Measurements from ENCODE around the gene AKIP1.
"Not testable (repeated sequence)": the region's sequence is repeated elsewhere in the genome, so short reads cannot be mapped to it uniquely, and the experiment has no call there.

Gene AKIP1

GRCh38 chr11:8926236-8926635 lies 15.2 kb downstream of the AKIP1 start:
- Histone ChIP-seq H3K9ac (ENCODE audit: low read length) (no peak overlapping the region), H3K9me3 (ENCODE audit: control insufficient read depth, low read length) (no peaks in the 10 kb centered on the region), H3K4me1 (ENCODE audit: control insufficient read depth, insufficient read depth, low read length) (no peaks in the 10 kb centered on the region), H3K27me3 (ENCODE audit: control insufficient read depth, insufficient read depth, low read length) (no peaks in the 10 kb centered on the region), H3K36me3 (ENCODE audit: control insufficient read depth, insufficient read depth, low read length) (no peaks in the 10 kb centered on the region), H3K4me3 (ENCODE audit: low read length) (no peak overlapping the region)

- no peaks in the 10 kb centered on the region for H3K27me3 ChIP-seq (ENCODE audit: control insufficient read depth, insufficient read depth, low read length)
- no peak overlapping the region for H3K4me3 ChIP-seq (ENCODE audit: low read length)
- no peaks in the 10 kb centered on the region for H3K4me1 ChIP-seq (ENCODE audit: control insufficient read depth, insufficient read depth, low read length)
- no peaks in the 10 kb centered on the region for H3K36me3 ChIP-seq (ENCODE audit: control insufficient read depth, insufficient read depth, low read length)
- H3K9me3 ChIP-seq (ENCODE audit: control insufficient read depth, low read length) = no peaks in the 10 kb centered on the region
- no peak overlapping the region for H3K9ac ChIP-seq (ENCODE audit: low read length)
Observed at GRCh38 chr11:8927233-8927632, 16.2 kb downstream of the AKIP1 start.

- H3K27me3 ChIP-seq (ENCODE audit: control insufficient read depth, insufficient read depth, low read length) = no peaks in the 10 kb centered on the region
- no peak overlapping the region for H3K9ac ChIP-seq (ENCODE audit: low read length)
- H3K9me3 ChIP-seq (ENCODE audit: control insufficient read depth, low read length) = no peaks in the 10 kb centered on the region
- no peak overlapping the region for H3K4me3 ChIP-seq (ENCODE audit: low read length)
- no peaks in the 10 kb centered on the region for H3K36me3 ChIP-seq (ENCODE audit: control insufficient read depth, insufficient read depth, low read length)
- no peaks in the 10 kb centered on the region for H3K4me1 ChIP-seq (ENCODE audit: control insufficient read depth, insufficient read depth, low read length)
Observed at GRCh38 chr11:8928205-8928604, 17.2 kb downstream of the AKIP1 start.

DNA sequence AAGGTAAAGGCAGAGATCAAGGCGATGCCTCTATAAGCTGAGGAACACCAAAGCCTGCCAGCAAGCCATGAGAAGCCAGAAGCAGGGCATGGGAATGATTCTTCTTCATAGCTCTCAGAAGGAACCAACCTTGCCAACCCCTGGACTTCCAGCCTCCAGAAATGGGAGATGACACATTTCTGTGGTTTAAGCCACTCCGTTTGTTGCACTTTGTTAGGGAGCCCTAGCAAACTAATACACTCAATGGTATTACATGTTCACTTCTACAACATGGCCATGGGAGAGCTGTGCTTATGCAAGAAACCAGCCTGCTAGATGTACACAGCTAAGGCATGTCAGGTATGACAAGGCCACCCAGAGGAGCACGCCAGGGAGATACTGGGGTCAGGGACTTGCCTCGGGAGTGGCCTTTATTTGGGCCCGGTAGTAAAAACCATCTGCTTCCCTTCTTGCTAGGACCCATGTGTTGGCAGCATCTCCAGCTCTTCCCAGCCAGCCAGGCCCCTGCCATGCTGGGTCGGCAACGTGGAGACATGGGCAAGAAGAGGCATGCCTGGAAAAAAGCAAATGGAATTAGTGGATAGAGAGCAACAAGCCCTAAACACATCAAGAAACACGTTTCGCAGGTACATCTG lies 18.1 kb downstream of the AKIP1 start:
- Histone ChIP-seq H3K4me1 (ENCODE audit: control insufficient read depth, insufficient read depth, low read length) (no peaks in the 10 kb centered on the region), H3K27me3 (ENCODE audit: control insufficient read depth, insufficient read depth, low read length) (no peaks in the 10 kb centered on the region), H3K36me3 (ENCODE audit: control insufficient read depth, insufficient read depth, low read length) (no peaks in the 10 kb centered on the region), H3K9ac (ENCODE audit: low read length) (no peak overlapping the region), H3K9me3 (ENCODE audit: control insufficient read depth, low read length) (no peaks in the 10 kb centered on the region), H3K4me3 (ENCODE audit: low read length) (no peak overlapping the region)

DNA sequence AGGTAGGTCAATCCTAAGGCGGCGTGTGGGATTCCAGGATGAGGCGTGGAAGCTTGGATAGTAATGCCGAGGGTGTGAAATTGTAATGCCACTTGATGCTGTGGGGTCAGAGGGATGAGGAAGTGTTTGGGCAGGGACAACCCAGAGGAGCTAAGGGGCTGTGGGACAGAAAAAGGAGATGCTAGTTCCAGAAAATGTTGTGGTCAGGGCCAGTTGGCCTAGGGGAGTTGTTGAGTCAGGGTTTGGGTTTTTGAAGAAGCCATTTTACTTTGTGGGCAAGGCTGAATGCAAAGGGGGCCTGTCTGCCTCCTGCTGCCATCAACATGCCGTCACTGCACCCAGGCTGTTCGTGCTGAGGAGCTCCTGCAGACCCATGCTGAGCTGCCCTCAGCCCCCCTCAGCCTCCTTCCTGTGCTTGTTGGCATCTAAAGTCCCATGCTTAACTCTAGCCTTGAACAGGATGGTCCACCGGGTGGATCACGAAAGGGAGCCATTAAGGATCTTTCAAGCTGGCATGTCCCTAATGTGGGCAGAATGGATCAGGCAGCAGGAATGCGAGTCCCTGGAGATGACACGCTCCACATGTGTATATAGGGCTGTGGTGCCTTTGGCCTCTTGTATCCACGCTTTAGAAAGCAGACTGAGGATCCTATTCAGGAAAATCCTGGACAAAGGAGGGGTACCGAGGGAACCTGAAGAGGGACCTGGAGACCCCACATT lies 19.6 kb downstream of the AKIP1 start:
- Histone ChIP-seq H3K9ac (ENCODE audit: low read length) (no peak overlapping the region), H3K4me3 (ENCODE audit: low read length) (no peak overlapping the region), H3K36me3 (ENCODE audit: control insufficient read depth, insufficient read depth, low read length) (no peaks in the 10 kb centered on the region), H3K27me3 (ENCODE audit: control insufficient read depth, insufficient read depth, low read length) (no peaks in the 10 kb centered on the region), H3K9me3 (ENCODE audit: control insufficient read depth, low read length) (no peaks in the 10 kb centered on the region), H3K4me1 (ENCODE audit: control insufficient read depth, insufficient read depth, low read length) (no peaks in the 10 kb centered on the region)

DNA sequence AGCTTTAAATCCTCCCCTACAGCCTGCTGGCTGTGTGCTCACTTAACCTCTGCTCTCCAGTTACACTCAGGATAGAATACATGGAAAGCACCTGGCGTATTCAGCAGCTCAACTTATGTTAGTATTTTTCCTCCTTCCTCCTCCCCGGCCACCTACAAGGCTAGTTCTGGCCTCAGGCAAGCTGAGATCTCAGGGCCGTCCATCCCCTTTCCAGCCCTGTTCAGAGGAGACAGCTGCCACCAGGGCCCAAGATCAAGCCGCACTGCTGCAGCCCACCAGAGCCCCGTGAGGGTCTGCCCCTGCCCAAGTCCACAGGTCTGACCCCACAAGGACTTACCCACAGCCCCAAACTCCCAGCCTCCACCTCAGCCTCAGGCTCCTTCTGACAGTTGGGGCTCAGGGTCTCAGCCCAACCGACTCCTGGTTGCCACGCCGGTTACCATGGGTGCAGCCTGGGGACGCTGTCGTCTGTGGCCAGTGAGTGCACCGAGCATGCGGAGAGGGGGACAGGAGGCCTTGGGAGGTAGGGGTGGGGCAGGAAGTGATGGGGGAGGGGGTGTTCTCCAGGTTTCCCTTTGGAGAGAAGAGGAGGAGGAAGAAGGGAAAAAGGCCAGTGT lies 21.7 kb downstream of the AKIP1 start, which contains the start of gene C11orf16:
C11orf16 (minus strand) TSS at position 384 of the 617 bp plus-strand sequence. CDS start 639 bp downstream, outside the sequence.
- Histone ChIP-seq H3K27me3 (ENCODE audit: control insufficient read depth, insufficient read depth, low read length) (no peaks in the 10 kb centered on the region), H3K36me3 (ENCODE audit: control insufficient read depth, insufficient read depth, low read length) (no peaks in the 10 kb centered on the region), H3K4me1 (ENCODE audit: control insufficient read depth, insufficient read depth, low read length) (no peaks in the 10 kb centered on the region), H3K9ac (ENCODE audit: low read length) (no peak within 1 kb of the TSS), H3K9me3 (ENCODE audit: control insufficient read depth, low read length) (no peaks in the 10 kb centered on the region), H3K4me3 (ENCODE audit: low read length) (no peak within 1 kb of the TSS)

DNA sequence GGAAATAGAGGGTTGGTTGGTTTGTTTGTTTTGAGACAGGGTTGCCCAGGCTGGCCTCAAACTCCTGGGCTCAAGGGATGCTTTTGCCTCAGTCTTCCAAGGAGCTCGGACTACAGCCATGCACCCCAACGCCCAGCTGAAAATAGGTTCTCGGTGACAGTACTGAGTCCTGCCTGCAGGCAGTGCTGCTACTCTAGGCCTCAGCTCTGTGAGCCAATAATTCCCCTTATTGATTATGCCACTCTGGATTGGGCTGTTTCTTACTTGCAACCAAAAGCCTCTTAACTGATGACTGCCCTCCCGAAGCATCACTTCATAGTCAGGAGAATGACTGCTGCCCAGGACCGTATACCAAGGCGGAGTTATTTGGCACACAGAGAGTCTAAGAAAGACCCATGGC lies 22.9 kb downstream of the AKIP1 start:
- Histone ChIP-seq H3K9ac (ENCODE audit: low read length) (no peak overlapping the region), H3K4me1 (ENCODE audit: control insufficient read depth, insufficient read depth, low read length) (no peaks in the 10 kb centered on the region), H3K4me3 (ENCODE audit: low read length) (no peak overlapping the region), H3K36me3 (ENCODE audit: control insufficient read depth, insufficient read depth, low read length) (no peaks in the 10 kb centered on the region), H3K9me3 (ENCODE audit: control insufficient read depth, low read length) (no peaks in the 10 kb centered on the region), H3K27me3 (ENCODE audit: control insufficient read depth, insufficient read depth, low read length) (no peaks in the 10 kb centered on the region)

DNA sequence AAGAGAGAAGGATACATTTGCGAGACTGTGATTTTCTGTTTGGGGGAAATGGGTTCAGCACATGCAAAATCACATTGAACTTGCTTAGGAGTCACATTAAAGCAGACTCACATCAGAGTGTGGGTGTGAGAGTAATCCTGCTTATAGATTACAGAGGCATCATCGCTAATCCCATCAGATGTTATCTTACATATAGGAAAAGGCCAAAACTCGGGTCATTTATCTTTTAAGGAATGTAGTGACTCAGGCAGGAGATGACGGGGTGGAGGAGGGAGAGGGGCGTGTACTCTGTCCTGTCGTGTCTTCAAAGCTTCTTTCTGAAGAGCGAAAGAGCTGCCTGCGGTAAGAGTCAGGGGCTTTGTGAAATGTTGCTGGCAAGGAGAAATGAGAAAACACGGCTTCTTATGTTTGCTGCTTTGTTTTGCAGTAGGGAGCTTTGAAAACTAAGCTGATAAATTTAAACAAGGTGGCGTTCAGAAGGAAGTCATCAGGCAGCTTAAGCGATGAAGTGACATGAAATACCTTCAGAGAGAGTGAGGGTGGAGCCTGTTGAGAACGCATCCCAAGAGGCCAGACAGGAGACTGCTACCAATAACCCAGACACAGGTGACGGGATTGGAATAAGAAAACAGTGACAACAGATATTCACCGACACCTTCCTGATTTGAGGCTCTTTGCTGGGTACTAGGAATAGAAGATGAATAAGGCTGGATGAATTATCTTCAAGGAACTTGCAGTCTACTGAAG lies 23.9 kb downstream of the AKIP1 start:
- Histone ChIP-seq H3K36me3 (ENCODE audit: control insufficient read depth, insufficient read depth, low read length) (no peaks in the 10 kb centered on the region), H3K9ac (ENCODE audit: low read length) (no peak overlapping the region), H3K4me3 (ENCODE audit: low read length) (no peak overlapping the region), H3K9me3 (ENCODE audit: control insufficient read depth, low read length) (no peaks in the 10 kb centered on the region), H3K27me3 (ENCODE audit: control insufficient read depth, insufficient read depth, low read length) (no peaks in the 10 kb centered on the region), H3K4me1 (ENCODE audit: control insufficient read depth, insufficient read depth, low read length) (no peaks in the 10 kb centered on the region)

GRCh38 chr11:8935789-8936188 lies 24.8 kb downstream of the AKIP1 start:
- H3K4me1 ChIP-seq (ENCODE audit: control insufficient read depth, insufficient read depth, low read length); H3K9me3 ChIP-seq (ENCODE audit: control insufficient read depth, low read length); H3K4me3 ChIP-seq (ENCODE audit: low read length); H3K36me3 ChIP-seq (ENCODE audit: control insufficient read depth, insufficient read depth, low read length); H3K27me3 ChIP-seq (ENCODE audit: control insufficient read depth, insufficient read depth, low read length); H3K9ac ChIP-seq (ENCODE audit: low read length): not testable (repeated sequence)

DNA sequence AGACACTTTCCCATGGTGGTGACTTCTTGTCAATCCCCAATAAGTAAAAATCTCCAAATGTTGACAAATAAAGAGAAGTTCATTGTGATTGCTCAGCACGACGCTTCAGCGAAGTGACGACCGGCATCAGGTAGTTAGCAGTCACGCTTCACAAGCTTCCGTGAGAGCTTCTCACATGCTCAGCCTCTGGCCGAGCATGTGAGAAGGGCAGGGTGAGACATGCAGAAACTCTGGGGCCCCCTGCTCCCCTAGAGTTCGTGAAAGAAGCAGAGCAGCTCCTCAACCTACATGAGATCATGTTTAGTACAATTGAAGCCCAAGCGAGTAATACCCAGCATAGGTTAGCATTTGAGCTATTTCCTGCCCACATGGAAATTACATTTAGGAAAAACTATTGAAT lies 26.2 kb downstream of the AKIP1 start:
- Histone ChIP-seq H3K4me3 (ENCODE audit: low read length) (no peak overlapping the region), H3K36me3 (ENCODE audit: control insufficient read depth, insufficient read depth, low read length) (no peaks in the 10 kb centered on the region), H3K9me3 (ENCODE audit: control insufficient read depth, low read length) (no peaks in the 10 kb centered on the region)

DNA sequence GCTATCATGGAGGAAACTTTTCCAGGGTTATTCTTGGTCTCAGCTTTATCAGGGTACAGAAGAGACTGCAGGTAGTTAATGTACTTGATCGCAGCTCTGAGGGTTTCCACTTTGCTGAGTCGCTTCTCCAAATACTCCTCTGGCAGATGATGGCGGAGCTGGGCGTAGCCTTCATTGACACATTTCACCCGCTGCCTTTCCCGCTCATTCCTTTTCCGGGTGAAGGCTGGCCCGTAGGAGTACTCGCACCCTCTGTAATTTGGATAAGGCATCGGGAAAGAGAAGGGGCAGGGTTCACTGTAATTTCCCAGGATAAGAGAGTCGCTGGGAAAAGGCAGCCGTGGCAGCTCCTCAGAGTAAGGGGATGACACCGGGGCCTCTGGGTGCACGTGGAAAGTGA lies 26.7 kb downstream of the AKIP1 start:
- no peaks in the 10 kb centered on the region for H3K36me3 ChIP-seq (ENCODE audit: control insufficient read depth, insufficient read depth, low read length)
- H3K27me3 ChIP-seq (ENCODE audit: control insufficient read depth, insufficient read depth, low read length) = no peaks in the 10 kb centered on the region
- no peak overlapping the region for H3K9ac ChIP-seq (ENCODE audit: low read length)
- no peak overlapping the region for H3K4me3 ChIP-seq (ENCODE audit: low read length)
- H3K9me3 ChIP-seq (ENCODE audit: control insufficient read depth, low read length) = no peaks in the 10 kb centered on the region
- H3K4me1 ChIP-seq (ENCODE audit: control insufficient read depth, insufficient read depth, low read length) = no peaks in the 10 kb centered on the region

More for the DNA sequence above, 26.2 kb downstream of the AKIP1 start:
- Histone ChIP-seq H3K4me1 (ENCODE audit: control insufficient read depth, insufficient read depth, low read length) (no peaks in the 10 kb centered on the region), H3K27me3 (ENCODE audit: control insufficient read depth, insufficient read depth, low read length) (no peaks in the 10 kb centered on the region), H3K9ac (ENCODE audit: low read length) (no peak overlapping the region)
